Measurements from ENCODE around the gene SHC2. TPM values are rescaled to one million over a fixed set of nuclear protein-coding genes. Genes with fewer than 3 reads are reported as not detected.

The SHC2 gene
- total RNA-seq, 4 donors from 2014 or later, result 7.3 to 20.2 (median 8.9) TPM

GRCh38 chr19:438416-438958 is 22.3 kb downstream of the SHC2 start:
- TF ChIP-seq CTCF (IDR thresholded peaks at IDR 0.05; ENCODE audit: low read depth), result no peak

GRCh38 chr19:437041-437440 is 23.8 kb downstream of the SHC2 start:
- TF ChIP-seq CTCF (IDR thresholded peaks at IDR 0.05; ENCODE audit: low read depth), result no peak

GRCh38 chr19:436413-436950 is 24.4 kb downstream of the SHC2 start:
- no peak for TF ChIP-seq CTCF (IDR thresholded peaks at IDR 0.05; ENCODE audit: low read depth)

- no peak for TF ChIP-seq CTCF (IDR thresholded peaks at IDR 0.05; ENCODE audit: low read depth)
Observed at GRCh38 chr19:435707-436412, 25.0 kb downstream of the SHC2 start.

GRCh38 chr19:435056-435706 is 25.7 kb downstream of the SHC2 start:
- TF ChIP-seq CTCF (IDR thresholded peaks at IDR 0.05; ENCODE audit: low read depth), result no peak

- TF ChIP-seq CTCF (IDR thresholded peaks at IDR 0.05; ENCODE audit: low read depth), result no peak
Observed at GRCh38 chr19:434152-434960, 26.5 kb downstream of the SHC2 start.
